ENCODE measurements around the gene CLTCL1. TPM values are rescaled to one million over a fixed set of nuclear protein-coding genes. Genes with fewer than 3 reads are reported as not detected.

Gene CLTCL1
- total RNA-seq, 1 donor from 2014 or later, result 3.4 TPM

GRCh38 chr22:19150482-19151328 lies 140.8 kb downstream of the CLTCL1 start:
- no peak for DNase-seq (ENCODE audit: low spot score)

DNA sequence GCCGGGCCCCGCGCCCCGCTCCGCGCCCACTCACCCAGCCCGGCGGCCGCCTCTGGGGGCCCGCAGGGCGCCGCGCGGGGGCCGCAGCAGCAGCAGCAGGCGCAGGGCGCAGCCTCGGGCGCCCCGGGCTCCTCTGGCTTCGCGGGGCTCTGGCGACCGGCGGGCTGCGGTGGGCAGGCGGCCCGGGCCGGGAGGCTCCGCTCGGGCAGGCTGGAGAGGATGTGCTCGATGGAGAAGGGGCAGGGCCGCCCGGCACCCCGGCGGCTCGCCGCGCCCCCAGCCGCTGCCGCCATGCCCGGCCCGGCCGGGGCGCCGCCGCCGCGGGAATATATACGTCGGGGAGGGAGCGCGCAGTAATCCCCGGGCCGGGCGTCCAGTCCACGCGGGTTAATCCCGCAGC lies 141.5 kb downstream of the CLTCL1 start, which contains the start of gene GSC2:
TSS of gene GSC2 (minus strand) at position 302 of the 400 bp plus-strand sequence. CDS start at position 293, 9 bp downstream.
- DNase-seq (ENCODE audit: low spot score), result no peak

- DNase-seq (ENCODE audit: low spot score), result no peak
Measured at GRCh38 chr22:19149047-19149883, 142.3 kb downstream of the CLTCL1 start.

DNA sequence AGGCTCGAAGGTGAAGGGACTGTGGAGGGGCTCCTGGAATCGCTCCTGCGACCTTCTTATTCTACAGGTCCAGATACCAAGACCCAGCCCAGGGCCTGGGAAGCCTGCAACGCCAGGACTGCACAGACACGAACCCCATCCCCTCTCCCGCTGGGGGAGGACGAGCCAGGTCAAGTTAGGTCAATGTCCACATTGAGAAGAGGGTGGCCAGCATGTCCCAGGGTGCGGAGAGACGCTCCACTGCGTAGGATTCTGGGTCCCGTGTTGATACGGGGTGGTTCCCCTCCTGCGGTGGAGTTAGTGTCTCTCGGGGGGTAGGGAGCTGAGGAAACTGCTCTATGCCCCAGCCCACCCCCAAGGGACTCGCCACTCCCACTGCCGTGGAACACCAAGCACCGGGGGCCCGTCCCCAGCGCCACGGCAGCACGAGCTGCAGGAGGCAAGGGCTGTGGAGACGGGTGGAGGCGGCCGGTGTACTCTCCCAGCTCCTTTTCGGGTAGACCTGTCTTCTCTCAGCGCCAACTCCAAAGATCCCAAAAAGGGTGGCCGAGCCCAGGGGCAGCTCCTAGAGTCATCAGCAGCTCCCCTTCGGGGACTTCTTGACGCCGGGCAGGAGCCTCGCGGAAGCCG lies 143.0 kb downstream of the CLTCL1 start:
- no peak for DNase-seq (ENCODE audit: low spot score)

GRCh38 chr22:19147195-19147780 lies 144.2 kb downstream of the CLTCL1 start:
- no peak for DNase-seq (ENCODE audit: low spot score)

DNA sequence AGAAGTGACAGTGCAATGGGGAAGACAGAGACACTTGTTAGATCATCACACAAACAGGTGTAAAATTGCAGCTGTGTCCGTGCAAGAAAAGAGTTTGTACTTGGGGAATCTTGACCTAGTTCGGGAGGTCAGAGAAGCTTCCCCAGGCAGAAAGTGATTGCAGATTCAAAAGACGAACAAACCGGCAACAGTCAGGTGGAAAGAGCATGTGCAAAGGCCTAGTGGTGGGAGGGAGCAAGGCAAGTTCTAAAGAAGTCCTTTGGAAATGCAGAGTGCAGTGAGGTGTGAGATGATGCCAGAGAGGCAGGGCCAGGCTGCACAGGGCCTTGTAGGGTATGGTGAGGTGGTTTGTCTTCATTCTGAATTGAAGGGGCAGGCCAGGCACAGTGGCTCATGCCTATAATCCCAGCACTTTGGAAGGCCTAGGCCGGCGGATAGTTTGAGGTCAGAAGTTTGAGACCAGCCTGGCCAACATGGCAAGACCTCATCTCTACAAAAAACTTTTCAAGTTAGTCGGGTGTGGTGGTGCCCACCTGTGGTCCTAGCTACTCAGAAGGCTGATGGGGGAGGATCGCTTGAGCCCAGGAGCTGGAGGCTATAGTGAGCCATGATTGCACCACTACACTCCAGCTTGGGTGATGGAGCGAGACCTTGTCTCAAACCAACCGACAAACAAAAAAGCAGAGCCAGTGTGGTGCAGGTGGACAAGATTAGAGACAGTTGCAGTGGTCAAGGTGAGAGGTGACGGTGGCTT lies 145.1 kb downstream of the CLTCL1 start:
- DNase-seq (ENCODE audit: low spot score), result no peak

DNA sequence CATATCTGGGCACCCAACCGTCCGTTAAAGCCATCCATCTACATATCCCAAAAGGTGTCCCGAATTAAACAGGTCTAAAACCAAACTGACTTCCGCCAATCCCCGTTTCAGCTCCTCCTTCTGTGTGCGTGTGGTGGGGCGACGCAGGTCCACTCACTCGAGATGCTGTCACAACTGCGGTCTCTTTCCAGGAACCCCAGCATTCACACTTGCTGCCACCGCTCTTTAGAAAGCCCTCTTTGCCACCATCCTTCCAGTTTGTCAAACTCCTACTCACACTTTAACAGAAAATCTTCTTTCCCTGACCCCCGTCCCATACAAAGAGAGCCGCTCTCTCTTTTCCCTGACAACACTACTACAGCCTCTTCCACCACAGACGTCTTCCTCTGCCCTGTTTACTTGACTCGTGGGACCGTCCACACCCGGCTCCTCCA lies 147.5 kb downstream of the CLTCL1 start:
- no peak for DNase-seq (ENCODE audit: low spot score)

- DNase-seq (ENCODE audit: low spot score), result no peak
Measured at GRCh38 chr22:19143212-19143611, 148.3 kb downstream of the CLTCL1 start.

DNA sequence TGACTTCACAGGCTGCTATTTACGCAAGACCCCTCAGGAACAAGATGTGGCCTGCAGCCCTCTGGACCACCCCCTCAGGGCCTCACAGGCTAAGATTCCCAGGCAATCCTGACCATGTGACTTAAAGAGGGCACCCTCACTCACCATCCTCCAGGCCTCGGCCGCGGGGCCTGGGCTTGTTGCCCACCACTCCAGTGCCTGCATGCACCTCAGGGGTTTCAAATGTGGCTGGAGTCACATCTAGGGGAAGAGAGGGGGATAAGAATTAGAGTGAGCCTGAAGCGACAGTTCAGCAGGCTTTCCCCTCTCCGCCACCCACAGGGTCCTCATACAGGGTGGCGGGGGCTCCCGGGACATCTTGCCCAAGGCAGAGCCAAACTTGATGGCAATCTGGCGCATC lies 149.1 kb downstream of the CLTCL1 start:
- no peak for DNase-seq (ENCODE audit: low spot score)

DNA sequence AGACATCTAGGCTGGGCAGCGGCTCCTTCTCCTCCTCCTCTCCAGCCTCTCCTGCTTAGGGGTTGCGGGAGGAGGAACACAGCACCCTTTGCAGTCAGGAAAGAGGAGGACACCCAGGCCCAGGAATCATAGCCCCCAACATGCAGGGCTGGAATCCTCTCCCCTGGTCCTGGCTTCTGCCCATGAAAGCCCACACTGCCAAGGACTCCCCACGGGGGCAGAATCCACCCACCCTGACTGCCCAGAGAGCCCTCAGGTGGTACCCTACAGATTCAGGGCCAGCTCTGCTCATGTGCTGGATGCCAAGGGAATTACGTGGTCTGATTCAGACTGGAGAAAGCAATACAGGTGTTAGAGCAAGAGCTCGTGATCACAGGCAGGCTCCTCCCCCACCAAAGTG lies 151.5 kb downstream of the CLTCL1 start:
- no peak for DNase-seq (ENCODE audit: low spot score)

DNA sequence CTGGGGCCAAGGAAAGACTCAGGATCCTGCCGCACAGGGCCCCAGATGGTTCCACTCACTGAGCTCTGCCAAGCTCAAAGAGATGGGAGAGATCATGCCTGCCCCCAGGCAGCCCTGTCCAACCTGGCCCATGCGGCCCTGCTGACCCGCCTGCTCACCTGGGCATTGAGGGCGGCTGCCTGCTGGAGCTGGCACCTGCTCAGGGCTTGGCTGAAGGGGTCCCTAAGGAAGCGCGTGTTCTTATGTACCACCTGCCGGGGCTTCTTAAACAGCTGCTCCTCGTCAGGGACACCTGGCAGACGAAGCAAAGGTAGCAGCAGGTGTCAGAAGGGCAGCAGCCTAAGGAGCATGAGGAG lies 152.5 kb downstream of the CLTCL1 start:
- DNase-seq (ENCODE audit: low spot score), result no peak

- DNase-seq (ENCODE audit: low spot score), result no peak
Measured at GRCh38 chr22:19138217-19139000, 153.1 kb downstream of the CLTCL1 start.

DNA sequence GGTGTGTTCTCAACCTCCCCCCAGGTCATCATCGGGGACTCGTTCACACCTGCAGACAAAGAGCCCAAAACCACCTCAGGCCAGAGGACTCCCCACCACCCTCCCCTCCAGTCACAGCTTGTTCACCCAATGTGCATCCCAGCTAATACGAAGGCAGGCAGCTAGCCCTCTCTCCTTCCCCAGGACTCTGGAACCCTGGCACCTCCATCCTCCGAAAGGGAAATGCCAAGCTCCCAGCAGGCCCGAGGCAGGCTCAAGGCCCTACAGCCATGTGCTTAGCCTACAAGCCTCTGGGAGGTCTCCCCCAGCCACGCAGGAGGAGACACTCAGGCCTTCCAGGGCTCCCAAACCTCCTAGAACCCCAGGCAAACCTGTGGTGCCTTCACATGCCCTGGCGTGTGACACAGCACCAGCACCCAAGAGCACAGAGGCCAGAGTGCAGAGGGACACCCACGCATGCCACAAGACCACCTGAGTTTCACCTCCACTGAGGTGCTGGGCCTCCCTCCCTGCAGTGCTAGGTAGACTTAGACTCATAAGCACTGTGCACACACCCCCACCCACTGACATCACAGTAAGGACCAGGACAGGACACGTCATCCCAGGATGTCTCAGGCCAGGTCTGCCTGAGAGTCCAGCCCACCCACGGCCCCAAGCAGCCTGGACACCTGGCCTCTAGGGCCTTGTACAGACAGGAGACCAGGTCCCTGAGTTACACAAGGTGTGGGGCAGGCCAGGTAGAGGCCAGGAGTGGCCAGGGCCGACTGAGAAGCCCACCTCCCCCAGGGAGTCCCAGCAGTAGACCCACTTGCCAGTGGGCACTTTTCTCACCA lies 153.9 kb downstream of the CLTCL1 start:
- no peak for DNase-seq (ENCODE audit: low spot score)

DNA sequence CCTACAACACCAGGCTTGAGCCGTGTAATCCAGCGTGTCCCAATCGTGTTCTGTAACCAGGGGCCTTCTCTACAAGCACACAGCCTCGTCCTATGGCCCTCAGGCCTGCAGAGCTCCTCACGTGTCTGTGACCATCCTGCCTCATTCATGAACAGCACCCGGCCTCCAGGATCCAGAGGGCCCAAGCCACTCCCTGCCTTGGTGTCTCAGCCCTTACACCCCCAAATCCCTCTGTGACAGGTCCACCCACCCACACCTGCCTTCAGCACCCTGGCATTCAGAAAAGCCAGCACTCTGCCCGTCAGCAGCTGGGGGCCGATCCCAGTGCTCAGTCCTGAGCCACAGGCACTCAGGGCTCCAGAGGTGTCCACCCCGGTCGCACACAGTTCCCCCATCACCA lies 154.6 kb downstream of the CLTCL1 start:
- DNase-seq (ENCODE audit: low spot score), result no peak

- DNase-seq (ENCODE audit: low spot score), result no peak
Measured at GRCh38 chr22:19134874-19135273, 156.6 kb downstream of the CLTCL1 start.

GRCh38 chr22:19134176-19134831 lies 157.2 kb downstream of the CLTCL1 start:
- no peak for DNase-seq (ENCODE audit: low spot score)

GRCh38 chr22:19133561-19133960 lies 158.0 kb downstream of the CLTCL1 start:
- no peak for DNase-seq (ENCODE audit: low spot score)

GRCh38 chr22:19132693-19133400 lies 158.7 kb downstream of the CLTCL1 start:
- DNase-seq (ENCODE audit: low spot score), result no peak
